ENCODE data around the gene NSRP1. TPM values are rescaled to one million over a fixed set of nuclear protein-coding genes. Genes with fewer than 3 reads are reported as not detected.
A peak's percentile ranks its signal among the peaks of the same experiment; 100 is the strongest.
"Not testable (repeated sequence)": the region's sequence is repeated elsewhere in the genome, so short reads cannot be mapped to it uniquely, and the experiment has no call there.

The NSRP1 gene
- total RNA-seq, 1 experiment from 2014 or later = 10.9 TPM

GRCh38 chr17:30101686-30102390 is 14.8 kb upstream of the NSRP1 start:
- Histone ChIP-seq H3K4me1 (replicated peaks) (no peaks in the 10 kb centered on the region), H3K27me3 (replicated peaks) (peaks cover 3% of the 10 kb centered on the region; the same call in 1 of the 2 replicates), H3K4me3 (no peak overlapping the region), H3K36me3 (no peaks in the 10 kb centered on the region), H3K27ac (no peak overlapping the region), H3K9me3 (replicated peaks) (no peaks in the 10 kb centered on the region)
- no peak for DNase-seq (ENCODE audit: low read depth in 1 of 2, low spot score in 2 of 2)

DNA sequence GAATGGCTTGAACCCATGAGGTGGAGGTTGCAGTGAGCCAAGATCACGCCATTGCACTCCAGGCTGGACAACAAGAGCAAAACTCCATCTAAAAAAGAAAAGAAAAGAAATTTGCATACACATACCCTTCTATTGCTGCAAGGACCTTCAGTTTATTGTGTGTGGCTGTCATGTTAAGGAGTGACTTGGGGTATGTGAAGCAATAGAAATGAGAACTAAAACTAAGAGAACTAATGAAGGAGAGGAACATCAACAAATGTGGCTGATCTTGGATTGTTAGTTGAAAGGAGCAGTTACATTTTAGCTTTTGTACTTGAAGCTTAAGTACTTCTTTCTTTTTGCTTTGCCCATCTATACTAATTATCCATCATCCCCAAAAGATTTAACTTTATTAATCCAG is 12.7 kb upstream of the NSRP1 start:
- no peaks in the 10 kb centered on the region for H3K9me3 ChIP-seq (replicated peaks)
- DNase-seq (ENCODE audit: low read depth in 1 of 2, low spot score in 2 of 2) = no peak
- no peaks in the 10 kb centered on the region for H3K4me1 ChIP-seq (replicated peaks)
- H3K27me3 ChIP-seq (replicated peaks) = peaks cover under 1% of the 10 kb centered on the region
- no peaks in the 10 kb centered on the region for H3K36me3 ChIP-seq
- H3K4me3 ChIP-seq = no peak overlapping the region
- no peak overlapping the region for H3K27ac ChIP-seq

DNA sequence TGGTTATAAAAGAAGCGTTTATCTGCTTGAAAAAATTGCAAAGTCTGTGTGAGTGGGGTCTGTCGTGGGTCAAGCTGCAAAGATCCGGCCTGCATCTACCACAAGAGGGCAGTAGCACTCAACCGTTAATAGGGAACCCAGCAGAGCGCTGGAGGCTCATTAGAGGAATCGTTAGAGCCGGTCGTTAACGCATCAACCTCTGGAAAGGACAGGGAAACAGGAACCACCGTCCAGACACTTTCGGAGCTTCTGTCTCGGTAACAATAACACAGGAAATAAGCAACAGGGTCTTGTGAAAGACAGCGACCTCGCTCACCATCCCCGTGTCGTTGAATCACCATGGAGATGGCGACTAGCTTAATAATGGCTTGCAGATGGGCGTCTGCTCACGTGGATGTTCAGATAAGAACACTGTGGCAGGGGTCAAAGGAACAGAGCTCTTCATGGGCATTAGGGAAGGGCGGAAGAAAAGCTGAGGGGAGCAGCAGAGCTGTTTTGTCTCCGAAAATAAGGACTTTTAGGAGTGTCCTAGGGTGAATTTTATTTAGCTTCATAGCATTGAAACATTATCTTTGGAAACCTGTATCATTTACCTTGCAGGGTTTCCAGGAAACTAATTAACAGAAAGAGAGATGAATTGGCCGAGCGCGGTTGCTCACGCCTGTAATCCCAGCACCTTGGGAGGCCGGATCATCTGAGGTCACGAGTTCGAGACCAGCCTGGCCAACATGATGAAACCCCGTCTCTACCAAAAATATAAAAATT is 11.9 kb upstream of the NSRP1 start:
- Histone ChIP-seq H3K27me3 (replicated peaks) (no peaks in the 10 kb centered on the region; the same call in none of the 2 replicates), H3K27ac (no peak overlapping the region)
- peak; percentile 68 to 72 for DNase-seq (ENCODE audit: low read depth in 1 of 2, low spot score in 2 of 2)

GRCh38 chr17:30112794-30113193 is 3.8 kb upstream of the NSRP1 start:
- no peak overlapping the region for H3K27ac ChIP-seq
- no peak for DNase-seq (ENCODE audit: low read depth in 1 of 2, low spot score in 2 of 2)

More for the DNA sequence above, 11.9 kb upstream of the NSRP1 start:
- H3K4me3 ChIP-seq = peak overlapping the region; percentile 31
- H3K4me1 ChIP-seq (replicated peaks) = no peaks in the 10 kb centered on the region
- H3K9me3 ChIP-seq (replicated peaks) = no peaks in the 10 kb centered on the region
- H3K36me3 ChIP-seq = no peaks in the 10 kb centered on the region

GRCh38 chr17:30113213-30113612 is 3.4 kb upstream of the NSRP1 start:
- peaks cover 10% of the 10 kb centered on the region for H3K36me3 ChIP-seq
- H3K27me3 ChIP-seq (replicated peaks) = no peaks in the 10 kb centered on the region
- no peaks in the 10 kb centered on the region for H3K9me3 ChIP-seq (replicated peaks)
- no peak for DNase-seq (ENCODE audit: low read depth in 1 of 2, low spot score in 2 of 2)
- H3K27ac ChIP-seq = no peak overlapping the region
- no peaks in the 10 kb centered on the region for H3K4me1 ChIP-seq (replicated peaks)
- no peak overlapping the region for H3K4me3 ChIP-seq

More at GRCh38 chr17:30112794-30113193, 3.8 kb upstream of the NSRP1 start:
- peaks cover 9% of the 10 kb centered on the region for H3K36me3 ChIP-seq
- no peaks in the 10 kb centered on the region for H3K4me1 ChIP-seq (replicated peaks)
- H3K9me3 ChIP-seq (replicated peaks) = no peaks in the 10 kb centered on the region
- no peak overlapping the region for H3K4me3 ChIP-seq
- no peaks in the 10 kb centered on the region; the same call in 1 of the 2 replicates for H3K27me3 ChIP-seq (replicated peaks)

DNA sequence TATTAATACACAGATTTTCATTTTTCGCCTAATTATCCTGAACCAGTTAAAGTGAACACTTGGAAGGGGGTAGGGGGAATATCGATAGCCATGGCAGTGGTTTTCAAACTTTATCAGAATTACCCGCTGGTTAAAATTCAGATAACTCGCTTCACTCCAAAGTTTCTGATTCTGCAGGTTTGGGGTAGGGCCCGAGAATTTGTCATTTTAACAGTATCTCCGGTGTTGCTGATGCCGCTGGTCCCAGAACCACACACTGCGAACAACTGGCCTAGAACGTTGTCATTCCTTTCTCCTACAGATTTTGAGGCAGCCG is 313 bp upstream of the NSRP1 start:
- Histone ChIP-seq H3K9me3 (replicated peaks) (no peaks in the 10 kb centered on the region), H3K4me1 (replicated peaks) (no peaks in the 10 kb centered on the region), H3K27ac (peak overlapping the region; percentile 98), H3K4me3 (peak overlapping the region; percentile 72), H3K27me3 (replicated peaks) (no peaks in the 10 kb centered on the region), H3K36me3 (peaks cover 37% of the 10 kb centered on the region)
- no peak for DNase-seq (ENCODE audit: low read depth in 1 of 2, low spot score in 2 of 2)

- DNase-seq (ENCODE audit: low read depth in 1 of 2, low spot score in 2 of 2) = no peak
These were observed 1.1 kb downstream of the NSRP1 start for GRCh38 chr17:30117675-30118081.

DNA sequence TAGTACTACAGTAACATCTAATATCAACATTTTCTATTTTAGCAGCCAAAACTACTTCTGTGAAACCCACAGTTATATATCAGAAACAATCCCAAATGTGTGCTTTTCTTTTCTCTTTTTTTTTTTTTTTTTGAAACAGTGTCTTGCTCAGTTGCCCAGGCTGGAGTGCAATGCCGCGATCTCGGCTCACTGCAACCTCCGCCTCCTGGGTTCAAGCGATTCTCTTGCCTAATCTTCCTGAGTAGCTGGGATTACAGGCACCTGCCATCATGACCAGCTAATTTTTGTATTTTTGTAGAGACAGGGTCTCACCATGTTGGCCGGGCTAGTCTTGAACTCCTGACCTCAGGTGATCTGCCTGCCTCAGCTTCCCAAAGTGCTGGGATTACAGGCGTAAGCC is 2.0 kb downstream of the NSRP1 start:
- H3K27ac ChIP-seq; H3K4me1 ChIP-seq (replicated peaks); DNase-seq (ENCODE audit: low read depth in 1 of 2, low spot score in 2 of 2); H3K4me3 ChIP-seq; H3K27me3 ChIP-seq (replicated peaks); H3K9me3 ChIP-seq (replicated peaks): not testable (repeated sequence)
- peaks cover 54% of the 10 kb centered on the region for H3K36me3 ChIP-seq

More at GRCh38 chr17:30117675-30118081, 1.1 kb downstream of the NSRP1 start:
- Histone ChIP-seq H3K9me3 (replicated peaks) (no peaks in the 10 kb centered on the region), H3K36me3 (peaks cover 46% of the 10 kb centered on the region), H3K27ac (peak overlapping the region; percentile 98), H3K4me1 (replicated peaks) (no peaks in the 10 kb centered on the region), H3K4me3 (peak overlapping the region; percentile 72), H3K27me3 (replicated peaks) (no peaks in the 10 kb centered on the region)

- Histone ChIP-seq H3K36me3 (peaks cover 77% of the 10 kb centered on the region), H3K27me3 (replicated peaks) (no peaks in the 10 kb centered on the region), H3K4me1 (replicated peaks) (no peaks in the 10 kb centered on the region), H3K9me3 (replicated peaks) (no peaks in the 10 kb centered on the region), H3K27ac (no peak overlapping the region), H3K4me3 (no peak overlapping the region)
- DNase-seq (ENCODE audit: low read depth in 1 of 2, low spot score in 2 of 2) = no peak
These were observed 7.7 kb downstream of the NSRP1 start for GRCh38 chr17:30124273-30124796.

DNA sequence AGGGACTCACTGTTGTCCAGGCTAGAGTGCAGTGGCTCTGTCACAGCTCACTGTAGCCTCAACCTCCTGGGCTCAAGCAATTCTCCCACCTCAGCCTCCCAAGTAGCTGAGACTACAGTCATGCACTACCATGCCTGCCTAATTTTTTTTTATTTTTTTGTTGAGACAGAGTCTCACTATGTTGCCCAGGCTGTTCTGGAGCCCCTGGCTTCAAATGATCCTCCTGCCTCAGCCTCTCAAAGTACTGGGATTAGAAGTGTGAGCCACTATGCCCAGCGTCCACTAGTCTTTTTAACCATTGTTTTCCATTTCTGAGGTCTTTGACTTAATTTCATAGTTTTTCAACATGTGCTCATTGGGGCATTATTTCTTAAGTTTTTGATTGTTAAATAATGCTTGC is 13.5 kb downstream of the NSRP1 start:
- H3K27me3 ChIP-seq (replicated peaks) = no peaks in the 10 kb centered on the region
- H3K9me3 ChIP-seq (replicated peaks) = no peaks in the 10 kb centered on the region
- H3K4me1 ChIP-seq (replicated peaks) = no peaks in the 10 kb centered on the region
- no peak overlapping the region for H3K27ac ChIP-seq
- peaks cover 93% of the 10 kb centered on the region for H3K36me3 ChIP-seq
- no peak overlapping the region for H3K4me3 ChIP-seq
- no peak for DNase-seq (ENCODE audit: low read depth in 1 of 2, low spot score in 2 of 2)

GRCh38 chr17:30132615-30133014 is 16.0 kb downstream of the NSRP1 start:
- Histone ChIP-seq H3K4me1 (replicated peaks) (no peaks in the 10 kb centered on the region), H3K27ac (no peak overlapping the region), H3K4me3 (no peak overlapping the region), H3K36me3 (peaks cover 86% of the 10 kb centered on the region), H3K9me3 (replicated peaks) (no peaks in the 10 kb centered on the region), H3K27me3 (replicated peaks) (no peaks in the 10 kb centered on the region)
- DNase-seq (ENCODE audit: low read depth in 1 of 2, low spot score in 2 of 2) = no peak

DNA sequence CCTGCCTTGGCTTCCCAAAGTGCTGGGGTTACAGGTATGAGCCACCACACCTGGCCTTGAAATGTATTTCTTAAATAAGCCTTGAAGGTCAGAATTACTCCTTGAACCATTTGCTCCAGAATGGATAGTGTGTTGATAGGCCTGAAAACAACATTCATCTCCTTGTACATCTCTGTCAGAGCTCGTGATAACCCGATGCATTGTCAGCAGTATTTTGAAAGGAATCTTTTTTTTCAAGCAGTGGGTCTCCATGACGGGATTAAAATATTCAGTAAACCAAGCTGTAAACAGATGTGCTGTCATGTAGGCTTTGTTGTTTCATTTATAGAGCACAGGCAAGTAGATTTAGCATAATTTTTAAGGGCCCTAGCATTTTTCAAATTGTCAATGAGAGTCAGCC is 16.6 kb downstream of the NSRP1 start:
- H3K27me3 ChIP-seq (replicated peaks) = no peaks in the 10 kb centered on the region
- no peaks in the 10 kb centered on the region for H3K4me1 ChIP-seq (replicated peaks)
- no peak overlapping the region for H3K4me3 ChIP-seq
- H3K27ac ChIP-seq = no peak overlapping the region
- DNase-seq (ENCODE audit: low read depth in 1 of 2, low spot score in 2 of 2) = no peak
- peaks cover 88% of the 10 kb centered on the region for H3K36me3 ChIP-seq
- no peaks in the 10 kb centered on the region for H3K9me3 ChIP-seq (replicated peaks)

DNA sequence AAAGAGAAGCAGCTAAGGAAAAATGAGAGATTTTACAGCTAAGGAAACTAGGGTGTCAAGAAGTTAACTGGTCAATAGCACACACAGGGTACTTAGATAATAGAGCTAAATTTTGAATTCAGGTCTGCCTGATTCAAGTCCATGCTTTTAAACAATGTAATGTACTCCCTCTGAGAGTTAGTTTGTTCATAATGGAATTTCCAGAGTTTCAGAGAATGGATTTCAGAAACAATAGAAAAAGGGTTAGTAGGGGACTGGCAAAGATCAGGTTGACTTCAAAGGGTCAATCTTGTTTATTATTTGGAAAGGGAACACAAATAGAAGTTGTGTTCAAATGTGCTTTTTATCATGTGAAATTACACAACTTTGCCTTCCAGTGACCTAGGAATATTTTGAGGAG is 17.9 kb downstream of the NSRP1 start:
- DNase-seq (ENCODE audit: low read depth in 1 of 2, low spot score in 2 of 2) = no peak
- H3K27me3 ChIP-seq (replicated peaks) = no peaks in the 10 kb centered on the region
- peaks cover 78% of the 10 kb centered on the region for H3K36me3 ChIP-seq
- no peak overlapping the region for H3K27ac ChIP-seq
- H3K9me3 ChIP-seq (replicated peaks) = no peaks in the 10 kb centered on the region
- no peaks in the 10 kb centered on the region for H3K4me1 ChIP-seq (replicated peaks)
- H3K4me3 ChIP-seq = no peak overlapping the region

DNA sequence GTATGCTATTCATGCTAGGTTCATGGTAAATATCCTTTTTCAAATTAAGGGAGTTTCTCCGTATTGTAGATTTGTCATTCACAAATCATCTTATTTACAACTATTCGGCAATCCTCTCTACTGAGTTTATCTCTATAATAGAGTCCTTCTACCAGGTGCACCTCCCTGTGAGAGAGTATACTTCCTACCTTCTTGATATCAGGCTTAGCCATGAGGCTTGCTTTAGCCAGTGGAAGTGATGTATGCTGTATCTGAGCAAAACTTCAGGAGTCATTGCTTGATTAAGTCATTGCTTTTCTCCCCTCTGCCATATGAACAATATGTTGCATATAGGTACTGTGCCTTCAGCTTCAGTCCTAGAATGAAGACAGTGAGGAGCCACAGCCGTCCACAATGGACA is 20.5 kb downstream of the NSRP1 start:
- H3K36me3 ChIP-seq = peaks cover 56% of the 10 kb centered on the region
- no peak overlapping the region for H3K4me3 ChIP-seq
- H3K9me3 ChIP-seq (replicated peaks) = no peaks in the 10 kb centered on the region
- DNase-seq (ENCODE audit: low read depth in 1 of 2, low spot score in 2 of 2) = no peak
- H3K27ac ChIP-seq = no peak overlapping the region
- no peaks in the 10 kb centered on the region for H3K27me3 ChIP-seq (replicated peaks)
- no peaks in the 10 kb centered on the region for H3K4me1 ChIP-seq (replicated peaks)
